Central memory CD4-positive, alpha-beta T cell (primary cell): ENCODE results near the gene CBFA2T2.
"Not testable (repeated sequence)": the region's sequence is repeated elsewhere in the genome, so short reads cannot be mapped to it uniquely, and the experiment has no call there.

ENCODE experiments used
- DNase-seq: peaks from one replicate; pipeline ENCODE4 v3.0.0; 2022

Gene CBFA2T2

GRCh38 chr20:33630507-33630906, 140.6 kb downstream of the CBFA2T2 start:
- no peak for DNase-seq

GRCh38 chr20:33631910-33632309, 142.0 kb downstream of the CBFA2T2 start:
- not testable (repeated sequence) for DNase-seq

DNA sequence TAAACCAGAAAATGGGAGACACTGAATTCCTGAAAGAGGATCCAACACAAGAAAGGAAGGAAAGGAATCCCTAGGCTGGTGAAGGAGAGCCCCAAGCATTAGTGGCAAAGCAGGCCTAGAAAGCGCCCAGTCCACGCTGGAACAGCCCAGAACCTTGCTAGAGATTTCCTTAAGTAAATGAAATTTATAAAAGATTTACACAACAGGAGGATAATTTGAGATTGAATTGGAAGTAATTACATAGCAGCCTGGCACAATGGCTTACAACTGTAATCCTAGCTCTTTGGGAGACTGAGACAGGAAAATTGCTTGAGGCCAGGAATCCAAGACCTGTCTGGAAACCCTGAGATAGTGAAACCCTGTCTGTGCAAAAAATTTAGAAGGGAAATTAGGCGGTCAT, 145.4 kb downstream of the CBFA2T2 start:
- DNase-seq: no peak

DNA sequence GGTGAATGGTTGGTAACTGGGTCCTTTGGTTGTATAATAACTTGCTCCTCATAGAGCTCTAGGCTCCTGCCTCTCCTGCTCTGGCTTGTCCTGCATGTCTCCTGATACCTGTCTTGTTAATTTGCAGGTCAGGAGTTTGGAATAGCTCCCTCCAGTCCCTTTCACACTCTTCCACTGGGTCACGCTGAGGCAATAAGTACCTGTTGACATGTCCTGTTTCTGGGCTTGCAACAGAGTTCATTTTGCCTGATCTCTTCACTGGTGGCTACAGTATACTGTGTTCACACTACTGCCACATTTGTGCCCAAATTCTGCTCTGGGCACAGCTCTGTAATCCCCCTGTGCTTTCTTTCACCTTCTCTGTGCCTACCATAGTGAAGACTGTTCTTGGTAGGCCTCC, 146.9 kb downstream of the CBFA2T2 start:
- no peak for DNase-seq

GRCh38 chr20:33640287-33640686, 150.4 kb downstream of the CBFA2T2 start:
- no peak for DNase-seq

- no peak for DNase-seq
These were observed 154.6 kb downstream of the CBFA2T2 start for GRCh38 chr20:33644313-33645071.

DNA sequence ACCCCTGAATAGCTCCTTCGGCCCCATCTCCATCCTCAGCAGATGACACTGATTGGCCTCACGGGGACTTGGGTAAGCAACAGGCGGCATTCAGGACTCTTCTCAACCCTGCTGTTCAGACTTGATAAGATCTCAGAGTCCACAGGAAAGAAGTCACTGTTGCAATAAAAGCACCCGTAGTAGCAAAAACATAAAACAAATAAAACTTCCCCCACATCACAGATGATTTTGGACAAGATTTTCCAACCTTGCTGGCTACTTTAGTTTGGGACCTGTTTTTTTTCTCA, 155.1 kb downstream of the CBFA2T2 start:
- no peak for DNase-seq

DNA sequence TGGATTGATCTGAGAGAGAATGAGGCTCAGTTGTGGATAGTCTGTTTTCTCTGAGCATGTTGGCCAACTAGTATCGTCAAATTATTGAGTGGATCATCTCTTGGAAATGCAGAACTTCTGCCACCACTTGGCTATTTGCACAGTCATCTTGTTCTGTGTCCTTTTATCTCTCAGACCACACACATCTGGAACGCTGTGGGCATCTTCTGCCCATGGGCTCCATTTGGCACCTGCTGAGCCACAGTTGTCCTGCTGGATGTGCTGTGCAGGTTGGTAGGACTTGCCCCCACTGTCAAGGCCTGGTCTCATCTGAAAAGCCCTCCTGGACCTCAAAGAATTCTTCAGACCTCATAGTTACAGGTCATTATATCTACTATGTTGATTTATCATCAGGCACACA, 155.5 kb downstream of the CBFA2T2 start:
- no peak for DNase-seq

- no peak for DNase-seq
These were observed 156.3 kb downstream of the CBFA2T2 start for GRCh38 chr20:33646191-33646590.

DNA sequence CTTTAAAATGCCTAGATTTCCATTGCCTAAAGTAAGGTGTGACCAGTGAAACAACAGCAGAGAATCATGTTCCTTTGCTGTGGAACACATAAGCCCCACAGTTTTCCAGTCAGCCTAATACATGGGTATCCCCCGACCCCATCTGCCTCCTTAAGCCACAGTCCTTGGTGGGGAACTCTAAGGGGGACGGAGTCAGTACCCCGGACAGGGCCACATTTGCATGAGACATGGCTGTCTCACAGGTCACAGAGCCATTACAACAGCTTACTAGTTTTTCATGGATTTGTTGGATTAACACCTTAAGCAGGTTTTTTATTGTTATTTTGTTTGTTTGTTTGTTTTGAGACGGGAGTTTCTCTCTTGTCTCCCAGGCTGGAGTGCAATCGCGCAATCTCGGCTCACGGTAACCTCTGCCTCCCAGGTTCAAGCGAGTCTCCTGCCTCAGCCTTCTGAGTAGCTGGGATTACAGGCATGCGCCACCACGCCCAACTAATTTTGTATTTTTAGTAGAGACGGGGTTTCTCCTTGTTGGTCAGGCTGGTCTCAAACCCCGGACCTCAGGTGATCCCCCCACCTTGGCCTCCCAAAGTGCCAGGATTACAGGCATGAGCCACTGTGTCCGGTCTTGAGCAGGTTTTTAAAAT, 157.2 kb downstream of the CBFA2T2 start:
- not testable (repeated sequence) for DNase-seq

DNA sequence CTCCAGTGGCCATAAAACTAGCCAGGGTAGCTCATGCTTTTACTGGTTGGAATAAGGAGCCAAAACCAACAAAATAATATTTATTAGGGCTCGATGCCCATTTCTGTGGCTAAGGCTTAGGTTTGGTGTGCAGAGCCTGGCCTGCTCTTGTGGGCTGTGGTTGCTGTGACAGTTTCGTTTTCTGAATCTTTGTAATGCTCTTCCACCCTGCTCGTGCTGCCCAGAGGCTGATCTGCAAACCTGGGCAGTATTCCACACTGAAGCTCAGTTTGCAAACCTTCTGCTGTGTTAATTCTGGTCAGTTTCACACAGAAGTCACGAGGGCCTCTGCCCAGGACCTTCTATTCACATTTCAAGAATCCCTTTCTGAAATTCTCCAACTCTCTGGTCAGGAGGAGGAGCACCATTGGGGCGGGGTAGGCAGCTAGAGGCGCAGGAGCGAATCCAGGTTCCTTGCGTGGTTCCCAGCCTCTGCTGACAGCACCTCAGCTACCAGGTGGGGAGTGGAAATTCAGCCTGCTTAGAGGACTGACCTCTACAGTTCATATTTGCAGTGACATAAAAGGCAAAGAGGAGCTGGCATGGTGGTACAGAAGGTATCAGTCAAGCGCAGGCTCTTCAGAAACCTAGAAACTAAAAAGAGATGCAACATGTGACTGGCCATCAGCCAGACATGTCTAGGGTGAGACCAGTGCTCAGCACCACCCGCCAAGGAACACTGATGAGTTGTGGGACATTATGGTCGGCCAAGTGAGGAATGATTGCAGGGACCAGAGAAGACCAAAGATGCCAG, 157.9 kb downstream of the CBFA2T2 start:
- DNase-seq: no peak

DNA sequence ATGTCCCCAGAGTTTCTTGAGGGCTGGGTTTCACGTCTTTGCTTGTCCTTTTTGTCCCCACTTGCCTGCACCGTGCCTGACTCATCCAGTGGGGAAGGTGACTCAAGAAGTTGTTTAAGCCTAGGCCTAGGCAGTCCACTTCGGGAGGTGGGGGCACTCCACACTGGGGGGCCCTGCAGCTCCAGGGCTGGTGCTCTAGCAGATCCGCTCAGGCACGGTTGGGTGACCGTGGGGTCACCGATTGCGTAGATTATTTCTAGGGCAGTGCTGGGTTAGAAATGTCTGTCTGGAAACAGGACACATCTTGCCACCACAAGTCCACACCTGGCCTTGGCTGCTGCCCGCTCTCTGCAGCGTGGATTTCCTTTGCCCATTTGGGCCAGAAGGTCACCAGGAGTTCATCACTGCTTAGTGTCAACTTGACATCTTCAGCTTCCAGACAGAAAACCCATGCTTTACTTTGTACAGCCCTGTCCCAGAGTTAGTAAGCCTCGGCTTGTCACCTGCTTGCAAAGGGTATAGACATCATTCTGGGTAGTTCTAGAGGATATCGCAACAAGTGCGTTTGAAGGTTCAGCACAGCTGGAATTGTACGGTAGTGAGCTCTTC, 158.6 kb downstream of the CBFA2T2 start:
- DNase-seq: no peak

- no peak for DNase-seq
These were observed 159.3 kb downstream of the CBFA2T2 start for GRCh38 chr20:33649201-33649681.

DNA sequence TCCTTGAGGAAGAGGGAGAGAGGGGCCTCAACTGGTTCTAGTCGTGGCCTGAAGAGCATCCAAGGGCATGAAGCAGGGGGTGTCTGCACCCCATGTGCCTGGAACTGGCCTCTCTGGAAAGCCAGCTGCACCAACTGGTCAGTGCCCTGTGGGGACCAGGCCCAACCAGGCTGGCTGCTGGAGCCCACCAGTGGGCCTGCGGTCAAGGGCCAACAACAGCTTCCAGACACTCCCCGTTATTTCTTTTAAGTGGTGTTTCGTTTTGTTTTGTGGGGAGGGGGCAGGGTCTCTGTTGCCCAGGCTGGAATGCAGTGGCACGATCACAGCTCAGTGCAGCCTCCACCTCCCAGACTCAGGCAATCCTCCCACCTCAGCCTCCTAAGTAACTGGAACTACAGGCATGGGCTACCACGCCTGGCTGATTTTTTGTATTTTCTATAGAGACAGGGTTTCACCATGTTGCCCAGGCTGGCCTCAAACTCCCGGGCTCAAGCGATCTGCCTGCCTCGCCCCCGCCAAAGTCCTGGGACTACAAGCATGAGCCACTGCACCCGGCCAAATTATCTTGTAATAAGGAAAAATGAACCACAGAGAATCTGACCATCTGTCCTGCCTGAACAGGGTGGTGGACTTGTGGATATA, 160.3 kb downstream of the CBFA2T2 start:
- DNase-seq: no peak

DNA sequence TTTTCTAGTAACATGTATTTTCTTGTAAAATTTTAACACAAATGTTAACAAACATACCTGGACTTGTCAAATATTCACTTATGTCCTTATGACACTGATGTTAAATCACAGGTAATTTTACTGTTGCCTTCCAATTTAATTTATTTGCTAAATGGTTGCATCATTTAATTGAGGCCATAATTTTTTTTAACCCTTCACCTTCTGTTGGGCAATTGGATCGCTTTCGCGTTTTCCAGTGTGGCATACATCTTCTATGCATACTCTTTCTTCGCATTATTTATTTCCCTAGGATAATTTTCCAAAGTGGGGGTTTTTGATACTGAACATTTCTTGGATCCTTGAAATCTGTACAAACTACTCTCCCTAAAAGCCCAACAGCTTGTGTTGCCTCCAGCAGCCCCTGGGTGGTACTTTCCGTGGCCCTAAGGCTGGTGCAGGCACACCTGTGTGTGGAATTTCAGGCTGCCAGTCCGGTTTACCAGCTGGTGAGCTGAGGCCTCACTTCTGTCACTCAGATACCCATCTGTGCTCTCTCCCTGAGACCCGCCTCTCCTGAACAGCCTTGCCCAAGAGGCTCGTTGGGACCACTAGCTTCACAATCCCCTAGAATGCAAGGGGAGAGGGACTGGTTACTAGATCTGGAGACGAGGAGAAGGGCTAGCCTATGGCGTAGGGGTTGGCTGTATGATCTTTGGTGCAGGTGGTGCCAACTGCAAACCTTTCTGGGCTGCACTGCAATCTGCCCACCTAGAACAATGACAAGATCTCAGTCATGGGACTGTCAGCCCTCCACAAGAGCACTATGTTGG, 161.1 kb downstream of the CBFA2T2 start:
- DNase-seq: no peak

DNA sequence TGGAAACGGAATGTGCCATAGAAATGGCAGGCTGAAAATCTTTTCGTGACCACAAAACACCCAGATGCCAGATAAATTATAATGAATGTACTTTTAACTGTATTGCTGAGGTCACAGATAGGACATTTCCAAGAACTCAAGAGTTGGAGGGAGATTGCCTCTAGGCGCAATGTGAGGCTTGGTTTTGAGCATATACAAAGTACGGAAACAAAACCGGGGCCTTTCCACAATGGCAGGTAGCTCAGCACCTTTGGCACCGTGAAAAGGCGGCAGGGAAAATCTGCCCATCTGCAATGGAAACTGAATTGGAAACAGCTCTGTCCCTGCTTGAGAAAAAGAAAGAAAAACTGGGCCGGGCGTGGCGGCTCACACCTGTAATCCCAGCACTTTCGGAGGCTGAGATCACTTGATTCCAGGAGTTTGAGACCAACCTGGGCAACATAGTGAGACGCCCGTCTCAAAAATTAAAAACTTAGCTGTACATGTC, 161.7 kb downstream of the CBFA2T2 start:
- DNase-seq: no peak

- DNase-seq: no peak
These were observed 163.5 kb downstream of the CBFA2T2 start for GRCh38 chr20:33653218-33653899.

DNA sequence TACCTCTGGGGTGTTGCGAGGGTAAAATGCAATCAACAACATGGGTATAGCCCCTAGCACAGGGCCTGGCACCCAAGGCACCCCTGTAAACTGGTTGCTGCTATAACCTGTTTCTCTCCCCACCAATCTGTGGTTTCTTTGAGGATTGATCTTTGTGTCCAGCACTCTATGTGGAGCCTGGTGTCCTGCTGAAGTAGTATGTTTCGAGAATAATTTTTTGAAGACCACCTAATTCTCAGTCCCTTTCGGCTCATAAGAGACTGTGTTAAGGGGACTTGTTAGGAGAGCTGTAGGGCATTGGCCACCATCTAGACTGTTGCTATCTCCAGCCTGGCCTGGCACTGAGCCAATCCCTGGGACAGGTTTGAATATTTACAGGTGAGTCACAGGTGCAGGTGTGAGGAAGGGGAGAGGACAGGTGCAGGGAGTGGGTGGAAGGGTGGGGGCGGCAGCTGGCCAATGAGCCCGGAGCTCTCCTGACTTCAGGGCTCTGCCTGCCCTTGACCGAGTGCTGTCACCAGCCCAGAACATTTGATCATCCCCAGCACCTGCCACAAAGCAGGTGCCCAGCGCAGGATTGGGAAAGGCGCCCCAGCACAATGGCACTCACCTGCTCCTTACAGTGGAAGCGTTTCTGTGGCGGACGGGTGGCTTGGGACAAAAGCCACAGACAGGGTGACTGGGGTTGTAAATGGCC, 164.2 kb downstream of the CBFA2T2 start:
- no peak for DNase-seq

GRCh38 chr20:33654680-33655161, 164.8 kb downstream of the CBFA2T2 start:
- no peak for DNase-seq

GRCh38 chr20:33655164-33655563, 165.3 kb downstream of the CBFA2T2 start:
- no peak for DNase-seq
